GM21619 (cell line): ENCODE data around the gene TGFBRAP1.

ENCODE experiments used
- ATAC-seq: cut with Tn5 transposase; IDR thresholded peaks from one replicate; pipeline ENCODE4 v1.9.1; 2021; ENCODE audit not compliant: unreplicated experiment

Gene TGFBRAP1

GRCh38 chr2:105241443-105241842 lies 88.1 kb downstream of the TGFBRAP1 start, which contains the start of gene GPR45:
GPR45 (plus strand) TSS chr2:105241743; CDS start chr2:105241859, 116 bp downstream.
- ATAC-seq = no peak

- ATAC-seq = no peak
Measured at GRCh38 chr2:105239924-105240323, 89.6 kb downstream of the TGFBRAP1 start.

GRCh38 chr2:105238664-105239240 lies 90.8 kb downstream of the TGFBRAP1 start:
- no peak for ATAC-seq

GRCh38 chr2:105237045-105237765 lies 92.3 kb downstream of the TGFBRAP1 start:
- no peak for ATAC-seq

GRCh38 chr2:105236060-105236424 lies 93.5 kb downstream of the TGFBRAP1 start:
- no peak for ATAC-seq

GRCh38 chr2:105235388-105236059 lies 94.0 kb downstream of the TGFBRAP1 start:
- peak; percentile 61 for ATAC-seq

GRCh38 chr2:105231232-105231619 lies 98.3 kb downstream of the TGFBRAP1 start:
- ATAC-seq = no peak

GRCh38 chr2:105224444-105224843 lies 105.1 kb downstream of the TGFBRAP1 start:
- no peak for ATAC-seq

GRCh38 chr2:105220604-105221003 lies 108.9 kb downstream of the TGFBRAP1 start:
- no peak for ATAC-seq

GRCh38 chr2:105215586-105216192 lies 113.8 kb downstream of the TGFBRAP1 start:
- no peak for ATAC-seq
